H1 (cell line): ENCODE data around the gene ABCG1. TPM values are rescaled to one million over a fixed set of nuclear protein-coding genes. Genes with fewer than 3 reads are reported as not detected.

Experiments
- CBX8 ChIP-seq: fragments of 300-800, 300-1000 bp; sonication (generic); IDR thresholded peaks from 2 replicates; pipeline ENCODE4 v1.7.1; 2016; ENCODE audit warnings: low read depth, low read length, borderline replicate concordance
- CEBPB ChIP-seq: IDR thresholded peaks from 2 replicates; pipeline ENCODE4 v1.6.1; 2012; ENCODE audit warnings: low read depth, low read length
- FOSL1 ChIP-seq: IDR thresholded peaks from 2 replicates; pipeline ENCODE4 v1.6.1; 2011; ENCODE audit warnings: mild to moderate bottlenecking, low read depth, low read length, moderate library complexity; ENCODE audit not compliant: insufficient read depth
- POU5F1 ChIP-seq: IDR thresholded peaks from 2 replicates; pipeline ENCODE4 v1.6.1; 2011; ENCODE audit warnings: low read depth, mild to moderate bottlenecking, low read length, moderate library complexity
- RBBP5 ChIP-seq: IDR thresholded peaks from 2 replicates; pipeline ENCODE4 v1.7.1; 2012; ENCODE audit warnings: low read depth, mild to moderate bottlenecking, inconsistent platforms, low read length, moderate library complexity, borderline replicate concordance
- RXRA ChIP-seq: IDR thresholded peaks from 2 replicates; pipeline ENCODE4 v1.6.1; 2011; ENCODE audit warnings: low read depth, mild to moderate bottlenecking, low read length, moderate library complexity; ENCODE audit not compliant: insufficient read depth
- SUZ12 ChIP-seq: fragments of 200-600 bp; sonication (generic); IDR thresholded peaks from 2 replicates; pipeline ENCODE4 v1.6.1; 2012; ENCODE audit warnings: mild to moderate bottlenecking, inconsistent platforms, low read length, moderate library complexity, mixed read lengths
- TAF7 ChIP-seq: optimal IDR thresholded peaks from 2 replicates; pipeline ENCODE3; 2011; ENCODE audit warnings: low read depth, mild to moderate bottlenecking, inconsistent platforms, low read length, moderate library complexity, borderline replicate concordance
- TBP ChIP-seq: IDR thresholded peaks from 2 replicates; pipeline ENCODE4 v1.6.1; 2011; ENCODE audit warnings: low read depth, low read length, improper control_type of control experiment
- YY1 ChIP-seq: IDR thresholded peaks from 2 replicates; pipeline ENCODE4 v1.6.1; 2011; ENCODE audit warnings: low read depth, mild to moderate bottlenecking, low read length
- polyA plus RNA-seq, 7 experiments: library from polyadenylated mRNA; depleted of rRNA in 3 of 7; stranded (reverse) in 5 of 7; unstranded in 2 of 7; fragments of >200 nt in 5 of 7; fragments of 200-250 nt in 2 of 7; gene quantifications; 1 replicate in 5 of 7; 2 replicates in 1 of 7; 4 replicates in 1 of 7; pipeline versions ENCODE4 v1.2.1 to v1.2.3, GENCODE V29; 2011 to 2013; ENCODE audit warnings: missing spikeins in 2 of 7, mixed read lengths in 2 of 7
- total RNA-seq: library from RNA; stranded (reverse); fragmentation: NEBNext Ultra II Directional; extraction: Animal tissue kit (Norgen Biotek cat#: 25700); gene quantifications from 2 replicates; pipeline ENCODE4 v1.2.1, GENCODE V29; 2021
- TF ChIP-seq, protein P1 (sequence below): fragments of 300-600 bp; sonication (generic); IDR thresholded peaks from 2 replicates; pipeline ENCODE4 v1.7.1; 2012; ENCODE audit warnings: low read length, moderate library complexity, mild to moderate bottlenecking, inconsistent platforms; ENCODE audit not compliant: insufficient replicate concordance
- TF ChIP-seq, protein P2 (sequence below): IDR thresholded peaks from 2 replicates; pipeline ENCODE4 v1.6.1; 2012; ENCODE audit warnings: inconsistent platforms

ABCG1 gene
- total and polyA plus RNA-seq, 2 of the 8 experiments (the other 6 are each of a cell fraction or from before 2014, with no cell fraction given) = 2.1 to 4.0 TPM

DNA sequence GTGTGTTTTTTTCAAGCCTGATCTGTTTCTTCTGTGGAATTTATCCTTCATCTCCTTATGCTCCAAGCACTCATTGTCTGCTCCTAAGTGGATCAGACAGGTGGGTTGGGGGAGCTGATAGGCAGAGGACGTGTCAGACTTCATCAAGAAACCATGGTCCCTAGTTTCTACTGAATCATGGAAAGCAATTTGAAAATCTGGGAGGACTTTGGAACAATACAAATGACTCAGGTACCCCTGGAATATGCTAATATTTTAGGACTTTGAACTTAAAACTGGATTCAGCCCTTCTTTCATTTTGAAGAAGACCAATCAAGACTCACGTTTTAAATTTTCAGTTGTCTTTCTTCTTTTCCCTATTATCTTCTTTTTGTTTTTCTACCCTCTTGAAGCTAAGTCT lies 7.7 kb downstream of the ABCG1 start (continued):
- TF ChIP-seq, protein P1, sequence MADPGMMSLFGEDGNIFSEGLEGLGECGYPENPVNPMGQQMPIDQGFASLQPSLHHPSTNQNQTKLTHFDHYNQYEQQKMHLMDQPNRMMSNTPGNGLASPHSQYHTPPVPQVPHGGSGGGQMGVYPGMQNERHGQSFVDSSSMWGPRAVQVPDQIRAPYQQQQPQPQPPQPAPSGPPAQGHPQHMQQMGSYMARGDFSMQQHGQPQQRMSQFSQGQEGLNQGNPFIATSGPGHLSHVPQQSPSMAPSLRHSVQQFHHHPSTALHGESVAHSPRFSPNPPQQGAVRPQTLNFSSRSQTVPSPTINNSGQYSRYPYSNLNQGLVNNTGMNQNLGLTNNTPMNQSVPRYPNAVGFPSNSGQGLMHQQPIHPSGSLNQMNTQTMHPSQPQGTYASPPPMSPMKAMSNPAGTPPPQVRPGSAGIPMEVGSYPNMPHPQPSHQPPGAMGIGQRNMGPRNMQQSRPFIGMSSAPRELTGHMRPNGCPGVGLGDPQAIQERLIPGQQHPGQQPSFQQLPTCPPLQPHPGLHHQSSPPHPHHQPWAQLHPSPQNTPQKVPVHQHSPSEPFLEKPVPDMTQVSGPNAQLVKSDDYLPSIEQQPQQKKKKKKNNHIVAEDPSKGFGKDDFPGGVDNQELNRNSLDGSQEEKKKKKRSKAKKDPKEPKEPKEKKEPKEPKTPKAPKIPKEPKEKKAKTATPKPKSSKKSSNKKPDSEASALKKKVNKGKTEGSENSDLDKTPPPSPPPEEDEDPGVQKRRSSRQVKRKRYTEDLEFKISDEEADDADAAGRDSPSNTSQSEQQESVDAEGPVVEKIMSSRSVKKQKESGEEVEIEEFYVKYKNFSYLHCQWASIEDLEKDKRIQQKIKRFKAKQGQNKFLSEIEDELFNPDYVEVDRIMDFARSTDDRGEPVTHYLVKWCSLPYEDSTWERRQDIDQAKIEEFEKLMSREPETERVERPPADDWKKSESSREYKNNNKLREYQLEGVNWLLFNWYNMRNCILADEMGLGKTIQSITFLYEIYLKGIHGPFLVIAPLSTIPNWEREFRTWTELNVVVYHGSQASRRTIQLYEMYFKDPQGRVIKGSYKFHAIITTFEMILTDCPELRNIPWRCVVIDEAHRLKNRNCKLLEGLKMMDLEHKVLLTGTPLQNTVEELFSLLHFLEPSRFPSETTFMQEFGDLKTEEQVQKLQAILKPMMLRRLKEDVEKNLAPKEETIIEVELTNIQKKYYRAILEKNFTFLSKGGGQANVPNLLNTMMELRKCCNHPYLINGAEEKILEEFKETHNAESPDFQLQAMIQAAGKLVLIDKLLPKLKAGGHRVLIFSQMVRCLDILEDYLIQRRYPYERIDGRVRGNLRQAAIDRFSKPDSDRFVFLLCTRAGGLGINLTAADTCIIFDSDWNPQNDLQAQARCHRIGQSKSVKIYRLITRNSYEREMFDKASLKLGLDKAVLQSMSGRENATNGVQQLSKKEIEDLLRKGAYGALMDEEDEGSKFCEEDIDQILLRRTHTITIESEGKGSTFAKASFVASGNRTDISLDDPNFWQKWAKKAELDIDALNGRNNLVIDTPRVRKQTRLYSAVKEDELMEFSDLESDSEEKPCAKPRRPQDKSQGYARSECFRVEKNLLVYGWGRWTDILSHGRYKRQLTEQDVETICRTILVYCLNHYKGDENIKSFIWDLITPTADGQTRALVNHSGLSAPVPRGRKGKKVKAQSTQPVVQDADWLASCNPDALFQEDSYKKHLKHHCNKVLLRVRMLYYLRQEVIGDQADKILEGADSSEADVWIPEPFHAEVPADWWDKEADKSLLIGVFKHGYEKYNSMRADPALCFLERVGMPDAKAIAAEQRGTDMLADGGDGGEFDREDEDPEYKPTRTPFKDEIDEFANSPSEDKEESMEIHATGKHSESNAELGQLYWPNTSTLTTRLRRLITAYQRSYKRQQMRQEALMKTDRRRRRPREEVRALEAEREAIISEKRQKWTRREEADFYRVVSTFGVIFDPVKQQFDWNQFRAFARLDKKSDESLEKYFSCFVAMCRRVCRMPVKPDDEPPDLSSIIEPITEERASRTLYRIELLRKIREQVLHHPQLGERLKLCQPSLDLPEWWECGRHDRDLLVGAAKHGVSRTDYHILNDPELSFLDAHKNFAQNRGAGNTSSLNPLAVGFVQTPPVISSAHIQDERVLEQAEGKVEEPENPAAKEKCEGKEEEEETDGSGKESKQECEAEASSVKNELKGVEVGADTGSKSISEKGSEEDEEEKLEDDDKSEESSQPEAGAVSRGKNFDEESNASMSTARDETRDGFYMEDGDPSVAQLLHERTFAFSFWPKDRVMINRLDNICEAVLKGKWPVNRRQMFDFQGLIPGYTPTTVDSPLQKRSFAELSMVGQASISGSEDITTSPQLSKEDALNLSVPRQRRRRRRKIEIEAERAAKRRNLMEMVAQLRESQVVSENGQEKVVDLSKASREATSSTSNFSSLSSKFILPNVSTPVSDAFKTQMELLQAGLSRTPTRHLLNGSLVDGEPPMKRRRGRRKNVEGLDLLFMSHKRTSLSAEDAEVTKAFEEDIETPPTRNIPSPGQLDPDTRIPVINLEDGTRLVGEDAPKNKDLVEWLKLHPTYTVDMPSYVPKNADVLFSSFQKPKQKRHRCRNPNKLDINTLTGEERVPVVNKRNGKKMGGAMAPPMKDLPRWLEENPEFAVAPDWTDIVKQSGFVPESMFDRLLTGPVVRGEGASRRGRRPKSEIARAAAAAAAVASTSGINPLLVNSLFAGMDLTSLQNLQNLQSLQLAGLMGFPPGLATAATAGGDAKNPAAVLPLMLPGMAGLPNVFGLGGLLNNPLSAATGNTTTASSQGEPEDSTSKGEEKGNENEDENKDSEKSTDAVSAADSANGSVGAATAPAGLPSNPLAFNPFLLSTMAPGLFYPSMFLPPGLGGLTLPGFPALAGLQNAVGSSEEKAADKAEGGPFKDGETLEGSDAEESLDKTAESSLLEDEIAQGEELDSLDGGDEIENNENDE = no peak
- TF ChIP-seq RXRA (no peak), TBP (no peak), SUZ12 (no peak), FOSL1 (no peak), RBBP5 (no peak), POU5F1 (no peak), TAF7 (no peak), CBX8 (no peak), YY1 (no peak), CEBPB (no peak)
- TF ChIP-seq, protein P2, sequence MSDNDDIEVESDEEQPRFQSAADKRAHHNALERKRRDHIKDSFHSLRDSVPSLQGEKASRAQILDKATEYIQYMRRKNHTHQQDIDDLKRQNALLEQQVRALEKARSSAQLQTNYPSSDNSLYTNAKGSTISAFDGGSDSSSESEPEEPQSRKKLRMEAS = no peak
